HCT116 (cell line): ENCODE measurements around the gene VAMP7. TPM values are rescaled to one million over a fixed set of nuclear protein-coding genes. Genes with fewer than 3 reads are reported as not detected.
"Not testable (repeated sequence)": the region's sequence is repeated elsewhere in the genome, so short reads cannot be mapped to it uniquely, and the experiment has no call there.

Experiments used
- ATAC-seq: fragments of 200-7000 bp; cut with Tn5 transposase; 2 replicates; pipeline ENCODE4 v1.9.1; 2020; ENCODE audit warnings: mild to moderate bottlenecking, moderate library complexity
- BruUV-seq: library from RNA; stranded (reverse); fragments of 400-500 nt; replicated peaks from 2 replicates; lab custom pipeline; 2021; lab: Mats Ljungman, UMichigan
- CTCF ChIA-PET: fragments of 300-600 bp; sonication (Branson Sonifier 250); formaldehyde crosslinking; loops from one replicate; lab custom pipeline; 2021; ENCODE audit warnings: antibody characterized with exemption; lab: Charles Lee
- POLR2A ChIA-PET: fragments of 300-600, 350-600 bp; sonication (Branson Sonifier 250); formaldehyde crosslinking; loops from one replicate; lab custom pipeline; 2021; ENCODE audit warnings: antibody characterized with exemption; lab: Charles Lee
- RAD21 ChIA-PET, 2 experiments: fragments of 300-600 bp; sonication (Branson Sonifier 250); formaldehyde crosslinking; loops; one replicate each; lab custom pipeline; 2023; ENCODE audit warnings: low total read pairs in 2 of 2; ENCODE audit not compliant: uncharacterized antibody in 2 of 2, unreplicated experiment in 2 of 2, low non-redundant PET in 1 of 2; lab: Charles Lee
- DNase-seq: peaks from one replicate; pipeline ENCODE4 v3.0.0-alpha.2; 2010; ENCODE audit warnings: low read depth, low spot score
- H2AFZ ChIP-seq: fragments of 200-600 bp; shearing (Covaris generic), sonication (generic); 2 replicates; pipeline ENCODE4 v1.6.1; 2017; ENCODE audit warnings: low read depth, mixed run types, mixed read lengths, antibody characterized with exemption, low read length; ENCODE audit not compliant: poor library complexity, severe bottlenecking
- H3K27ac ChIP-seq: 2 replicates; pipeline ENCODE4 v1.5.1; 2012; ENCODE audit warnings: low read depth, low read length
- H3K27me3 ChIP-seq: fragments of 200-600 bp; sonication (generic); 2 replicates; pipeline ENCODE4 v1.6.1; 2016; ENCODE audit warnings: mixed run types, low read length, mixed read lengths; ENCODE audit not compliant: insufficient read depth
- H3K36me3 ChIP-seq, 2 experiments: fragments of 200-500 bp in 1 of 2; fragments of 200-600 bp in 1 of 2; sonication (Bioruptor generic) in 1 of 2; sonication (generic) in 1 of 2; 2 replicates each; pipeline versions ENCODE4 v1.5.1 to v1.6.1; 2014 to 2016; ENCODE audit warnings: low read length in 2 of 2, inconsistent platforms in 1 of 2, mixed read lengths in 1 of 2, mixed run types in 1 of 2; ENCODE audit not compliant: insufficient read depth in 2 of 2, control insufficient read depth in 1 of 2
- H3K4me1 ChIP-seq, 2 experiments: fragments of 200-600 bp in 1 of 2; sonication (generic) in 1 of 2; 2 replicates each; pipeline versions ENCODE4 v1.5.1 to v1.6.1; 2012 to 2017; ENCODE audit warnings: low read length in 2 of 2, inconsistent platforms in 1 of 2, mild to moderate bottlenecking in 1 of 2, mixed read lengths in 1 of 2, mixed run types in 1 of 2, moderate library complexity in 1 of 2; ENCODE audit not compliant: insufficient read depth in 2 of 2, control insufficient read depth in 1 of 2
- H3K4me2 ChIP-seq: fragments of 200-600 bp; sonication (generic); 2 replicates; pipeline ENCODE4 v1.6.1; 2017; ENCODE audit warnings: mixed run types, low read length, mixed read lengths
- H3K4me3 ChIP-seq, 2 experiments: fragments of 200-600 bp in 1 of 2; sonication (generic) in 1 of 2; replicated peaks in 1 of 2; 2 replicates each; pipeline ENCODE4 v1.5.1; 2011 to 2016; ENCODE audit warnings: low read length in 2 of 2, control low read depth in 1 of 2, low read depth in 1 of 2, mild to moderate bottlenecking in 1 of 2, mixed read lengths in 1 of 2, mixed run types in 1 of 2
- H3K79me2 ChIP-seq: fragments of 200-600 bp; sonication (generic); 2 replicates; pipeline ENCODE4 v1.6.1; 2017; ENCODE audit warnings: mild to moderate bottlenecking, mixed run types, low read length, moderate library complexity, mixed read lengths; ENCODE audit not compliant: insufficient read depth
- H3K9ac ChIP-seq: fragments of 200-600 bp; sonication (generic); 2 replicates; pipeline ENCODE4 v1.6.1; 2016; ENCODE audit warnings: low read length, mixed read lengths
- H3K9me2 ChIP-seq: fragments of 200-600 bp; sonication (generic), shearing (Covaris generic); 2 replicates; pipeline ENCODE4 v1.6.1; 2017; ENCODE audit warnings: mixed run types, mild to moderate bottlenecking, moderate library complexity; ENCODE audit not compliant: insufficient read depth
- H3K9me3 ChIP-seq, 2 experiments: fragments of 200-500 bp in 1 of 2; fragments of 200-600 bp in 1 of 2; sonication (Bioruptor generic) in 1 of 2; sonication (generic) in 1 of 2; 2 replicates each; pipeline ENCODE4 v1.6.1; 2014 to 2017; ENCODE audit warnings: low read length in 2 of 2, mixed read lengths in 2 of 2, inconsistent platforms in 1 of 2, low read depth in 1 of 2, mild to moderate bottlenecking in 1 of 2, mixed run types in 1 of 2, moderate library complexity in 1 of 2; ENCODE audit not compliant: control insufficient read depth in 1 of 2, insufficient read depth in 1 of 2
- H4K20me1 ChIP-seq: fragments of 200-600 bp; sonication (generic), shearing (Covaris generic); 2 replicates; pipeline ENCODE4 v1.6.1; 2017; ENCODE audit warnings: mixed run types, mild to moderate bottlenecking, moderate library complexity; ENCODE audit not compliant: insufficient read depth
- CBX3 ChIP-seq: IDR thresholded peaks from 2 replicates; pipeline ENCODE4 v1.6.1; 2012; ENCODE audit warnings: low read depth
- CEBPB ChIP-seq: IDR thresholded peaks from 2 replicates; pipeline ENCODE4 v1.6.1; 2012; ENCODE audit warnings: low read depth
- CTCF ChIP-seq, 3 experiments: fragments of 200-600 bp in 1 of 3; sonication (generic) in 1 of 3; IDR thresholded peaks in 2 of 3; conservative IDR thresholded peaks in 1 of 3; 2 replicates each; pipeline ENCODE4 v1.5.1; 2012 to 2017; ENCODE audit warnings: low read depth in 2 of 3, low read length in 2 of 3, antibody characterized with exemption in 1 of 3, borderline replicate concordance in 1 of 3, control low read depth in 1 of 3, mild to moderate bottlenecking in 1 of 3, mixed read lengths in 1 of 3, mixed run types in 1 of 3, moderate library complexity in 1 of 3; ENCODE audit not compliant: insufficient read depth in 1 of 3
- ELF1 ChIP-seq: IDR thresholded peaks from 2 replicates; pipeline ENCODE4 v1.6.1; 2012; ENCODE audit warnings: low read depth, borderline replicate concordance
- EZH2 ChIP-seq: fragments of 200-600 bp; sonication (generic); IDR thresholded peaks from 2 replicates; pipeline ENCODE4 v1.6.1; 2017; ENCODE audit warnings: antibody characterized with exemption, mixed run types
- EZH2phosphoT487 ChIP-seq: fragments of 200-600 bp; IDR thresholded peaks from 2 replicates; pipeline ENCODE4 v1.6.1; 2018; ENCODE audit warnings: antibody characterized with exemption, borderline replicate concordance
- POLR2A ChIP-seq: IDR thresholded peaks from 2 replicates; pipeline ENCODE4 v1.7.0; 2011; ENCODE audit warnings: borderline replicate concordance; ENCODE audit not compliant: insufficient read depth, insufficient read length; ENCODE audit errors: extremely low read depth
- POLR2AphosphoS5 ChIP-seq: IDR thresholded peaks from 2 replicates; pipeline ENCODE4 v1.6.1; 2011; ENCODE audit warnings: mild to moderate bottlenecking, low read depth, low read length, moderate library complexity
- RAD21 ChIP-seq: IDR thresholded peaks from 2 replicates; pipeline ENCODE4 v1.6.1; 2012; ENCODE audit warnings: low read depth, mild to moderate bottlenecking
- SIN3A ChIP-seq: IDR thresholded peaks from 2 replicates; pipeline ENCODE4 v1.6.1; 2012; ENCODE audit warnings: low read depth
- SP1 ChIP-seq: IDR thresholded peaks from 2 replicates; pipeline ENCODE4 v1.6.1; 2012; ENCODE audit warnings: low read depth
- SRF ChIP-seq: IDR thresholded peaks from 2 replicates; pipeline ENCODE4 v1.6.1; 2012; ENCODE audit warnings: low read depth
- ZFX ChIP-seq: fragments of 450-650 bp; IDR thresholded peaks from 2 replicates; pipeline ENCODE4 v1.6.1; 2017
- ZNF274 ChIP-seq: fragments of 200-500 bp; sonication (Bioruptor generic); IDR thresholded peaks from 2 replicates; pipeline ENCODE4 v1.6.1; 2014; ENCODE audit warnings: mild to moderate bottlenecking, low read depth, low read length, inconsistent platforms
- intact Hi-C: fragments of 100-400 bp; cut with micrococcal nuclease; formaldehyde crosslinking; loops from 2 replicates; pipeline ENCODE4 v1.10.0; 2022
- total RNA-seq: library from RNA; stranded (reverse); gene quantifications from one replicate; pipeline ENCODE4 v1.2.1, GENCODE V29; 2021; ENCODE audit not compliant: unreplicated experiment

Gene VAMP7
- total RNA-seq, 1 experiment from 2014 or later = 32.8 TPM

GRCh38 chrX:155900765-155901164 lies 19.6 kb downstream of the VAMP7 start:
- Histone ChIP-seq H3K27ac (no peak overlapping the region), H3K9me3 (no peaks in the 10 kb centered on the region), H3K9me2 (no peaks in the 10 kb centered on the region), H3K27me3 (no peaks in the 10 kb centered on the region), H3K79me2 (0 out of 2 replicates have a peak, but pooled peaks cover 3% of the 10 kb centered on the region), H2AFZ (no peak overlapping the region), H3K4me1 (no peaks in the 10 kb centered on the region), H3K36me3 (0 out of 4 replicates have a peak, but pooled peaks cover 4% of the 10 kb centered on the region in 2 experiments), H4K20me1 (no peaks in the 10 kb centered on the region), H3K4me3 (no peak overlapping the region), H3K4me2 (no peak overlapping the region), H3K9ac (no peak overlapping the region)
- ATAC-seq (no peak), DNase-seq (no peak)
- BruUV-seq = no TSS peak
- RAD21 ChIA-PET = no interaction called here
- TF ChIP-seq POLR2A (no peak), EZH2 (no peak), CTCF (IDR thresholded peaks at IDR 0.05 in 2 of 3, conservative IDR thresholded peaks at IDR 0.05 in 1 of 3; ENCODE audit: borderline replicate concordance in 1 of 3, insufficient read depth in 1 of 3, low read depth in 2 of 3, low read length in 2 of 3) (no peak), ZFX (no peak), SIN3A (no peak), CEBPB (no peak), ELF1 (no peak), POLR2AphosphoS5 (no peak), EZH2phosphoT487 (no peak), SRF (no peak), RAD21 (no peak), SP1 (no peak), ZNF274 (no peak), CBX3 (no peak)
- POLR2A ChIA-PET = no interaction called here
- CTCF ChIA-PET = no interaction called here
- intact Hi-C loops = no loop called here

GRCh38 chrX:155907661-155908060 lies 26.5 kb downstream of the VAMP7 start:
- H3K9me2 ChIP-seq, RAD21 ChIA-PET, H3K9me3 ChIP-seq, H3K9ac ChIP-seq, BruUV-seq, H3K27ac ChIP-seq, H3K79me2 ChIP-seq, DNase-seq, H3K4me1 ChIP-seq, H2AFZ ChIP-seq, POLR2A ChIA-PET, H3K36me3 ChIP-seq, H3K27me3 ChIP-seq, H3K4me3 ChIP-seq, intact Hi-C loops, H3K4me2 ChIP-seq, CTCF ChIA-PET, ATAC-seq, H4K20me1 ChIP-seq: not testable (repeated sequence)
